Epithelial cell of esophagus (primary cell): ENCODE results near the gene C1QTNF3.

Source experiments
- DNase-seq: peaks from one replicate; pipeline ENCODE4 v3.0.0; 2010; ENCODE audit warnings: low read depth
- H3K4me3 ChIP-seq: 2 replicates; pipeline ENCODE4 v1.5.1; 2011; ENCODE audit warnings: mild to moderate bottlenecking, low read length, control low read depth
- CTCF ChIP-seq: IDR thresholded peaks from 2 replicates; pipeline ENCODE4 v1.5.1; 2011; ENCODE audit warnings: low read depth, mild to moderate bottlenecking, low read length, control low read depth, inconsistent platforms; ENCODE audit not compliant: insufficient read depth; ENCODE audit errors: missing control alignments

Gene C1QTNF3

GRCh38 chr5:34054400-34054729, 11.4 kb upstream of the C1QTNF3 start:
- no peak overlapping the region for H3K4me3 ChIP-seq
- TF ChIP-seq CTCF, result no peak
- DNase-seq, result no peak

GRCh38 chr5:34053571-34054399, 10.8 kb upstream of the C1QTNF3 start:
- no peak overlapping the region for H3K4me3 ChIP-seq
- TF ChIP-seq CTCF, result no peak
- DNase-seq, result no peak

- H3K4me3 ChIP-seq, result no peak overlapping the region
- TF ChIP-seq CTCF, result no peak
- peak; percentile 87 for DNase-seq
These were observed 10.1 kb upstream of the C1QTNF3 start for GRCh38 chr5:34053133-34053532.

GRCh38 chr5:34051374-34051980, 8.5 kb upstream of the C1QTNF3 start:
- no peak for DNase-seq
- TF ChIP-seq CTCF, result no peak
- H3K4me3 ChIP-seq, result no peak overlapping the region

GRCh38 chr5:34047774-34048572, 5.0 kb upstream of the C1QTNF3 start:
- no peak for TF ChIP-seq CTCF
- H3K4me3 ChIP-seq, result no peak overlapping the region
- DNase-seq, result no peak

GRCh38 chr5:34047143-34047542, 4.1 kb upstream of the C1QTNF3 start:
- peak; percentile 37 for DNase-seq
- no peak for TF ChIP-seq CTCF

More at GRCh38 chr5:34047143-34047542, 4.1 kb upstream of the C1QTNF3 start:
- no peak overlapping the region for H3K4me3 ChIP-seq
